ENCODE results near the gene AUP1. TPM values are rescaled to one million over a fixed set of nuclear protein-coding genes. Genes with fewer than 3 reads are reported as not detected.

Gene AUP1
- total and polyA plus RNA-seq, 9 of the 15 experiments (the other 6 are each of a cell fraction or from before 2014, with no cell fraction given): 70.7 to 245 (median 165) TPM

DNA sequence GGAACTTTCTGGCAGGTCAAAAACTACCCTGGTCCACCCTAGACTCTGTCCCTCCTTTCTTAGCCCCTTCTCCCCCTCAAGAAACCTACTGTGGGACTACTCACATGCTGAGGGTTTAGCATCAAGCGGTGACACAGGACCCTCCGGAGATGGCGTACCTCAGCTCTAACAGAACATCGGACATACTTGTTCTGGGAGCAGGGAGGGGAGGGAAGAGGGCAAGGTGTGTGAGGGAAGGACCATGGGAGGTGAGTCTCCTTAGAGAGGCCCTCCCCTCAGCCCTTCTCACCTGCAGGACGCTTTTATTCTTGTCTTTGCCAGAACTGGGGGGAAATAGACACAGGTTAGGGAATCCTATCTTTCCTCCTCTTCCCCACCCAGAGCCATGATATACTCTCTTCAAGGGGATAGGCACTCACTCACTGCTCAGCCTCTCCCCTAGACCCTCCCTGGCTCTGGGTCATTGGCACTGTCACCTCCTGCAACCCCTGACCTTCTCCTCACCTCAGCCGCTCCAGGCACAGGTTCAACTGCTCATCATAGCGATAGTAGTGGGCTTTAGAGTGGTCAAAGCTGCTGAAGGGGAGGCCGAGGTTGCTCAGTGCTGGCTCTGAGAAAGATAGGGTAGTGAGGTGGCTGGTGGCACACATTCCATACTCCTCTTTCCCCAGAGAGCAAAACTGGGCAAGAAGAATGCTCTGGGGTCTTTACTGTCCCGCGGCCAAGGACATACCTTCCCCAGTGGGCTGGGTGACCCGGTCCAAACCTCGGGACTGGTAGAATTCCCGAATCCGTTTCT lies 23.9 kb downstream of the AUP1 start:
- no peak for ATAC-seq
- Histone ChIP-seq H3K4me3 (peak overlapping the region; percentile 20), H3K9me1 (ENCODE audit: control insufficient read depth, insufficient read depth, low read length) (no peaks in the 10 kb centered on the region), H3K9ac (ENCODE audit: insufficient read depth in 1 of 2, low read depth in 2 of 2, low read length in 2 of 2) (peak overlapping the region; percentile 11 to 89), H3K27ac (ENCODE audit: extremely low read depth, low read depth, low read length) (peak overlapping the region; percentile 15), H3K4me1 (replicated peaks in 1 of 2; ENCODE audit: control insufficient read depth in 2 of 2, insufficient read depth in 2 of 2, low read length in 2 of 2) (peaks cover 46 to 66% of the 10 kb centered on the region in 2 experiments; a peak in 4 of 5 replicates), H3K27me3 (ENCODE audit: control insufficient read depth in 2 of 2, insufficient read depth in 2 of 2, low read length in 2 of 2) (no peaks in the 10 kb centered on the region), H3K36me3 (ENCODE audit: control insufficient read depth, insufficient read depth, low read length) (peaks cover 13% of the 10 kb centered on the region; the same call in 2 of the 3 replicates), H3K79me2 (ENCODE audit: control insufficient read depth, insufficient read depth, low read length) (peaks cover 46% of the 10 kb centered on the region), H2AFZ (ENCODE audit: low read depth, low read length) (no peak overlapping the region), H3K4me2 (ENCODE audit: insufficient read depth, low read length) (peak overlapping the region; percentile 76), H4K20me1 (replicated peaks; ENCODE audit: control insufficient read depth, insufficient read depth, low read length) (no peaks in the 10 kb centered on the region), H3K9me3 (replicated peaks; ENCODE audit: control insufficient read depth, insufficient read depth, low read depth, low read length) (no peaks in the 10 kb centered on the region)
- intact Hi-C loops (cut with micrococcal nuclease): no loop called here
- 50% methylated on average over 13 of the region's 14 CpGs for WGBS (ENCODE audit: insufficient coverage, low coverage, missing lambda C conversion rate)
- ChIA-PET CTCF (ENCODE audit: low intra/inter-chr PET ratio) (interaction anchor here (0.6 kb wide), 1 partner anchor 109 kb away, joined by 3 read pairs; no protein-coding TSS in a partner anchor), POLR2A (interaction anchor here (0.5 to 1.9 kb wide), 6 partner anchors 13 to 324 kb away, joined by 3 to 5 read pairs (median 4); partner anchors contain the start of genes CCDC142 and TTC31)
- DNase-seq (ENCODE audit: extremely low read depth in 1 of 4, low spot score in 3 of 4): no peak
- TF ChIP-seq, protein P1, sequence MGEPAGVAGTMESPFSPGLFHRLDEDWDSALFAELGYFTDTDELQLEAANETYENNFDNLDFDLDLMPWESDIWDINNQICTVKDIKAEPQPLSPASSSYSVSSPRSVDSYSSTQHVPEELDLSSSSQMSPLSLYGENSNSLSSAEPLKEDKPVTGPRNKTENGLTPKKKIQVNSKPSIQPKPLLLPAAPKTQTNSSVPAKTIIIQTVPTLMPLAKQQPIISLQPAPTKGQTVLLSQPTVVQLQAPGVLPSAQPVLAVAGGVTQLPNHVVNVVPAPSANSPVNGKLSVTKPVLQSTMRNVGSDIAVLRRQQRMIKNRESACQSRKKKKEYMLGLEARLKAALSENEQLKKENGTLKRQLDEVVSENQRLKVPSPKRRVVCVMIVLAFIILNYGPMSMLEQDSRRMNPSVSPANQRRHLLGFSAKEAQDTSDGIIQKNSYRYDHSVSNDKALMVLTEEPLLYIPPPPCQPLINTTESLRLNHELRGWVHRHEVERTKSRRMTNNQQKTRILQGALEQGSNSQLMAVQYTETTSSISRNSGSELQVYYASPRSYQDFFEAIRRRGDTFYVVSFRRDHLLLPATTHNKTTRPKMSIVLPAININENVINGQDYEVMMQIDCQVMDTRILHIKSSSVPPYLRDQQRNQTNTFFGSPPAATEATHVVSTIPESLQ (CRISPR knock-in tag; IDR thresholded peaks at IDR 0.05): 0 out of 2 replicates have a peak, but pooled peaks have one; percentile 37
- TF ChIP-seq NONO (IDR thresholded peaks at IDR 0.05; ENCODE audit: low read depth in 2 of 2, low read length in 1 of 2): no peak
- FAIRE-seq: no peak
- in situ Hi-C loops (cut with MboI): no loop called here
- no TSS peak for BruUV-seq (replicated peaks)

Measured in K562 (cell line).